Fibroblast of mammary gland (primary cell): ENCODE data around the gene LZTS2.

Experiments used
- DNase-seq: peaks from one replicate; pipeline ENCODE4 v3.0.0-alpha.2; 2010; ENCODE audit warnings: low read depth
- H3K4me3 ChIP-seq: 2 replicates; pipeline ENCODE4 v1.5.1; 2011; ENCODE audit warnings: low read depth, mild to moderate bottlenecking, low read length, moderate library complexity; ENCODE audit not compliant: control insufficient read depth
- TF ChIP-seq, protein P1 (sequence below): conservative IDR thresholded peaks from 2 replicates; pipeline ENCODE4 v1.5.1; 2011; ENCODE audit warnings: low read depth, low read length, inconsistent platforms; ENCODE audit not compliant: control insufficient read depth, insufficient read depth

The LZTS2 gene

DNA sequence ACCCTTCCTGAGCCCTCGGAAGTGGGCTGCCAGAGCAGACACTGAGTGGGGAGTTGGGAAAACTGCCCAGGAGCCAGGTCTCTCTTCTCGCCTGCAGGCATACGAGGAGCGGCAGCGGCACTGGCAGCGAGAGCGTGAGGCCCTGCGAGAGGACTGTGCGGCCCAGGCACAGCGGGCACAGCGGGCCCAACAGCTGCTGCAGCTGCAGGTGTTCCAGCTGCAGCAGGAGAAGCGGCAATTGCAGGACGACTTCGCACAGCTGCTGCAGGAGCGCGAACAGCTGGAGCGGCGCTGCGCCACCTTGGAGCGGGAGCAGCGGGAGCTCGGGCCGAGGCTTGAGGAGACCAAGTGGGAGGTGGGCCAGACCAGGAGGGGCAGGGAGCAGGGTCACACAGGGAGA, 5.8 kb downstream of the LZTS2 start:
- DNase-seq, result no peak
- H3K4me3 ChIP-seq, result no peak overlapping the region
- TF ChIP-seq, protein P1, sequence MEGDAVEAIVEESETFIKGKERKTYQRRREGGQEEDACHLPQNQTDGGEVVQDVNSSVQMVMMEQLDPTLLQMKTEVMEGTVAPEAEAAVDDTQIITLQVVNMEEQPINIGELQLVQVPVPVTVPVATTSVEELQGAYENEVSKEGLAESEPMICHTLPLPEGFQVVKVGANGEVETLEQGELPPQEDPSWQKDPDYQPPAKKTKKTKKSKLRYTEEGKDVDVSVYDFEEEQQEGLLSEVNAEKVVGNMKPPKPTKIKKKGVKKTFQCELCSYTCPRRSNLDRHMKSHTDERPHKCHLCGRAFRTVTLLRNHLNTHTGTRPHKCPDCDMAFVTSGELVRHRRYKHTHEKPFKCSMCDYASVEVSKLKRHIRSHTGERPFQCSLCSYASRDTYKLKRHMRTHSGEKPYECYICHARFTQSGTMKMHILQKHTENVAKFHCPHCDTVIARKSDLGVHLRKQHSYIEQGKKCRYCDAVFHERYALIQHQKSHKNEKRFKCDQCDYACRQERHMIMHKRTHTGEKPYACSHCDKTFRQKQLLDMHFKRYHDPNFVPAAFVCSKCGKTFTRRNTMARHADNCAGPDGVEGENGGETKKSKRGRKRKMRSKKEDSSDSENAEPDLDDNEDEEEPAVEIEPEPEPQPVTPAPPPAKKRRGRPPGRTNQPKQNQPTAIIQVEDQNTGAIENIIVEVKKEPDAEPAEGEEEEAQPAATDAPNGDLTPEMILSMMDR, result no peak

DNA sequence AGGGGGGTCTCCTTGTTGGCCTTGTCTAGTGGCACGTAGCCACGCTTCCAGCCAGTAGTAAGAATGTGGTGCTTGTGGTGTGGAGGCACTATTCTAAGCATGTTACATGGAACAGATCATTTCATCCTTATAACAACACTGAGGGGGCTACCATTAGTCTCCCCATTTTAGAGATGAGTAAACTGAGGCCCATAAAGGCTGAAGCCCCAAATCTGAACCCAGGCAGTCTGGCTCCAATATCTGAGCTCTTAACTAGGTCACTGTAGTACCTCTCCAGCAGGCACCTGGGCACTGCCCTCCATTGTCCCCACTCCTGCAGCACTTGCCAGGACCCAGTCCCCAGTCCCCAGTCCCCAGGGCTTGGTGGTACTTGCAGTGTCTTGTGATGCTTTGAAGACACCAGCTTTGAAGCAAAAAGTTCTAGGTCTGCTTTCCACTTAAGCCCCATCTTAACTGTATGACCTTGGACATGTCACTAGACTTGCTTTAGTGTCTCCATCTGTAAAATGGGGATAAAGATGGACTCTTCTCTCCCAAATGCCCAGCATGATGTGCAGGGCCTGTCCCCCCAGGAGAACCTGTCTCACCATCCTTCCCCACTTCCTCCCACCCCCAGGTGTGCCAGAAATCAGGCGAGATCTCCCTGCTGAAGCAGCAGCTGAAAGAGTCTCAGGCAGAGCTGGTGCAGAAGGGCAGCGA, 6.4 kb downstream of the LZTS2 start:
- no peak overlapping the region for H3K4me3 ChIP-seq
- DNase-seq, result no peak
- TF ChIP-seq, protein P1, result no peak

DNA sequence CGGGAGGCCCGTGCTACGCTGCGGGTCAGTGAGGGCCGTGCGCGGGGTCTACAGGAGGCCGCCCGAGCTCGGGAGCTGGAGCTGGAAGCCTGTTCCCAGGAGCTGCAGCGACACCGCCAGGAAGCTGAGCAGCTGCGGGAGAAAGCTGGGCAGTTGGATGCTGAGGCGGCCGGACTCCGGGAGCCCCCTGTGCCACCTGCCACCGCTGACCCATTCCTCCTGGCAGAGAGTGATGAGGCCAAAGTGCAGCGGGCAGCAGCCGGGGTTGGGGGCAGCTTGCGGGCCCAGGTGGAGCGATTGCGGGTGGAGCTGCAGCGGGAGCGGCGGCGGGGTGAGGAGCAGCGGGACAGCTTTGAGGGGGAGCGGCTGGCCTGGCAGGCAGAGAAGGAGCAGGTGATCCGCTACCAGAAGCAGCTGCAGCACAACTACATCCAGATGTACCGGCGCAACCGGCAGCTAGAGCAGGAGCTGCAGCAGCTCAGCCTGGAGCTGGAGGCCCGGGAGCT, 7.0 kb downstream of the LZTS2 start:
- no peak for DNase-seq
- no peak overlapping the region for H3K4me3 ChIP-seq
- TF ChIP-seq, protein P1, result no peak

DNA sequence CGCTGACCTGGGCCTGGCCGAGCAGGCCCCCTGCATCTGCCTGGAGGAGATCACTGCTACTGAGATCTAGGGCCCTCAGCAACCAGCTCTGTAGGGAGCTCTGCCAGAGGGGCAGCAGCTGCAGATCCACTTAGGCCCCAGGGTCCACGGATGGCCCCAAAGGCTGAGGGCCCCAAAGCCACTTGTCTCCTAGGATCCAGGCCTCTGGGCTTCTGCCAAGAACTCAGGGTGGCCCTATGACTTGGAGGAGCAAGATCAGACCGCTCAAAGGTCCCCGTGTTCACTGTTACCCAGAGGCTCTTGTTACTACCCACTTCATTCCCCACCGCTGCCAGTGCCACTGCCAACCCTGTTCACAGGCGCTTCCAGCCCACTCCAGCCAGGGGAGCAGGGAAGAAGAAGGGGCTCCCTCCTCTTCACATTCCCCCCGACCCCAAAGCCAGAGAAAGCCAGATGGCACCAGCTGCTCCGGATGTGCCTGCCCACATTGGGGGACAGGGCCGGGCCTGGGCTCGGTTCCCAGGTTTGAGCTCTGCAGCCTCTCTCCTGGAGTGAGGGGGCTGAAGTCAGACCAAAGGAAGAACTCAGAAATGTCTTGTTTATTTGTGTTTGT, 7.6 kb downstream of the LZTS2 start:
- TF ChIP-seq, protein P1, result no peak
- H3K4me3 ChIP-seq, result no peak overlapping the region
- no peak for DNase-seq

DNA sequence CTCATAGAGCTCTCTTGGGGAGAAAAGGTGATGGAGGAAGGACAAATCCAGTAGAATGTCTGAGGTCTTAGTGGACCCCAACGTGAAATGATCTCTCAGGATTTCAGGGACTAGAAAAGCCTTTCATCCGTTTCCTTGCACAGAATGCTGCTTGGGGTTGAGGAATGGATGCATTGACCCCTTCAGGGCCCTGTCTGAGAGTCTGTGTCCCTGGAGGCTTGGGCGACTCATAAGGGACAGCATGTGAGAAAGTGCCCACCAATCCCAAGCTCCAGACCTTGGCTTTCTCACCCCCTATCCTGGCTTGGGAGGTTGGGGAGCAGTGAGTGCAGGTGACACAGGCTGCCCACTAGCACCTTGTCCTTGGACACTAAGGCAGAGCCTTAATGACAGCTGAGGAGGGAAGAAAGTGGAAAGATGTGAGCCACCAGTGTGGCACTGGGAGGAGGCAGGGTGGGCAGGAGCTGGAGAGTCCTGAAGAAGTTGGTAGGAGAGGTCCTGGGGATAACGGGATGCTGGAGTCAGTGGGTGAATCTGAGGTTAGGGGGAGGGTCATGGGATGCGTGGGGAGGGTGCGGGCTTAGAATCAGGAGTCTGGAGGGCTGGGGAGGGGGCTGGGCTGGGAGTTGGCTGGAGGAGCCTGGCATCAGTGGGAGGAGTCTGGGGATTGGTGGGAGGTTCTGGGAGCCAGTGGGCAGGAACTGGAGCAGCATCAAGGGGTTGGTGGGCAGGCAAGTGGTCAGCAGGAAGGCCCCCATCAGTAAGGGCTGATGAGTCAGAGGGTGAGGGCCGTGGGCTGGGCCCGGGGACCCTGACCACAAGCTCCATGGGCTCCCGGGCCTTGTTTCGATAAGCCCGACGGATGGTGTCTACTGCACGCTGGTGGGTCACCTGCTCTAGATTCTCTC, 8.6 kb downstream of the LZTS2 start:
- no peak overlapping the region for H3K4me3 ChIP-seq
- TF ChIP-seq, protein P1, result no peak
- DNase-seq, result no peak

DNA sequence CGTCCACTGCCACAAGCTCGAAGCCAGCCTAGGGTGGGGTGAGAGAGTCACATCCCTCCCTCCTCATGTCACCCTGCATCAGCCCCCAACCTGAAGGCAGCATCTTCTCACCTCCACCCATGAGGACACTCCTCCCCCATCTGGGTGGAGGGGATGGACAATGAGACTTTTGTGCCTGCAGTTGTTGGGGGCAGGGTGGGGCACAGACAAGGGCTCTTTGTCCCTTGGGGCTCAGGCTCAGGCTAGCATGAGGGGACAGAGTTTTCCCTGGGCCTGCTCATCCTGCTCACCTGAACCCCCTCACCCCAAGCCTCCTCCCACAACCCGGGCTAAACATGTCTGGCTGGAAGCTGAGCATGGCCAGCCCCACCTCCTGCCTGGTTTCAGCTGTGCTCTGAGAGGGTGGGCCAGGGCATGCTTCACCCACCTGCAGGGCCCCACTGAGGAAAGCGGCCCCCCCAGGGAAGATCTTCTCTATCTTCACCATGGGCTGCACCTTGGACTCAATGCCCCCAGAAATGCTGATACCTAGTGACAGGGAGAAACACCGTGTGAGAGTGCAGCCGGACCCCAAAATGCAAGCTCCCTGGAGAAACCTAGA, 9.3 kb downstream of the LZTS2 start:
- no peak overlapping the region for H3K4me3 ChIP-seq
- TF ChIP-seq, protein P1, result no peak
- no peak for DNase-seq
